ENCODE data around the gene MEF2D. TPM values are rescaled to one million over a fixed set of nuclear protein-coding genes. Genes with fewer than 3 reads are reported as not detected.

The MEF2D gene
- total RNA-seq, 1 donor from 2014 or later: 60.8 TPM

DNA sequence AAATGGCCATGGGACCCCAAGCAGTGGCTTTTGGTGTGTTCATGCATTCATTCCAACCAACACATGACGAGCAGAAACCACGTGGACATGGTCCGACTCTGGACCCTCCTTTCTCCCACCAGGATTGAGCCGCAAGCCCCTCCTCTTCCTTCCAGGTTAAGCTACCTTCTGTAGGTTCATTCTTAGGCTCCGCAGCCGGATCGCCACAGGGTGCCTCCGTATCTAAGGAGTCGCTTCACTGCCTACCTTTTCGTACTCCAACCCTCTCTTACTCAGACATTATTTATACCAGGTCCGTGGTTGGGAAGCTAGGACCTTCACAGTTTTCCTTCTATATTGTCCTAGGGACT is 67.9 kb downstream of the MEF2D start:
- Histone ChIP-seq H3K9me3 (no peaks in the 10 kb centered on the region), H3K27ac (no peak overlapping the region), H3K36me3 (no peaks in the 10 kb centered on the region), H3K27me3 (peaks cover 95% of the 10 kb centered on the region), H3K4me3 (no peak overlapping the region), H3K4me1 (peaks cover 13% of the 10 kb centered on the region)
- DNase-seq (no peak), ATAC-seq (no peak)
- intact Hi-C loops (cut with DNase I): no loop called here
- TF ChIP-seq, protein P1, sequence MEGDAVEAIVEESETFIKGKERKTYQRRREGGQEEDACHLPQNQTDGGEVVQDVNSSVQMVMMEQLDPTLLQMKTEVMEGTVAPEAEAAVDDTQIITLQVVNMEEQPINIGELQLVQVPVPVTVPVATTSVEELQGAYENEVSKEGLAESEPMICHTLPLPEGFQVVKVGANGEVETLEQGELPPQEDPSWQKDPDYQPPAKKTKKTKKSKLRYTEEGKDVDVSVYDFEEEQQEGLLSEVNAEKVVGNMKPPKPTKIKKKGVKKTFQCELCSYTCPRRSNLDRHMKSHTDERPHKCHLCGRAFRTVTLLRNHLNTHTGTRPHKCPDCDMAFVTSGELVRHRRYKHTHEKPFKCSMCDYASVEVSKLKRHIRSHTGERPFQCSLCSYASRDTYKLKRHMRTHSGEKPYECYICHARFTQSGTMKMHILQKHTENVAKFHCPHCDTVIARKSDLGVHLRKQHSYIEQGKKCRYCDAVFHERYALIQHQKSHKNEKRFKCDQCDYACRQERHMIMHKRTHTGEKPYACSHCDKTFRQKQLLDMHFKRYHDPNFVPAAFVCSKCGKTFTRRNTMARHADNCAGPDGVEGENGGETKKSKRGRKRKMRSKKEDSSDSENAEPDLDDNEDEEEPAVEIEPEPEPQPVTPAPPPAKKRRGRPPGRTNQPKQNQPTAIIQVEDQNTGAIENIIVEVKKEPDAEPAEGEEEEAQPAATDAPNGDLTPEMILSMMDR (IDR thresholded peaks at IDR 0.05): no peak

DNA sequence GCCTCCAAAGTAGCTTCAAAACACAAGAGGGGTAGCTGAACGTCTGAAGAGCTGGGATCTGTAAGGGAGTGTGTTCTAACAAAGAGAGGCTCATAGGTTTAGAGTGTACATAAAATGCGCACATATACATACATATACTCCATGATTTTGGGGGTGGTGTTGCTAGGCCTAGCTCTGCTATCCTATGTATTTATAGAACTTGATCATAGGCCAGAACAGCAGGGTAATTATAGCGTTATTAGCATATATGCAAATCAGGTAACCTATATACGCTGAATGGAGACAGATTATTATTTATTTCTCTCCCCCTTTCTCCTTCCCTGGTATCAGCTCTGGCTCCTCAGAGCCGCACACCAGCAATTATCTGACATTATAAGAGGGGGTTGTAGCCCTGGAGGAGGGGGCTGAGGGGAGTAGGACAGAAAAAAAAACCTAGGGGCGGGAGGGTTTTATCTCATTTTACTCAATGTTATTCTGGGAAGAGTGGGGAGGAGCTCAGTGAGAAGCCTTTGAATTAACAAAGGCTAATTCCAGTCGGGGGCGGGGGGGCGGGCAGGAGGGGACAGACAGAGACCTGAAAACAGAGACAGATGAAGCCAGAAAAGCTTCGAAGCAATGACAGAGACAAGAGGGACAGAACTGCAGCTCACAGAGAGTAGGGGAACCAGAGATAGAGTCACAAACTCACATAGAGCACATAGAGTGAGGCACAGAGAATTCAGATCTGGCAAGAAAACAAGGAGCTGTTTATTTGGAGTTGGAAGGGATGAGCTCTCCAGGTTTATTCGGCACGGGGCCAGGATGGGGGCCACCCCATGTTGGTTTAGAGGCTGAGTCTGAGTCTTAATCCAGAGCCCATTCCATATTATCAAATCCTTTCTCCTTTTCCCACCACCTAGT is 68.6 kb downstream of the MEF2D start:
- H3K27me3 ChIP-seq: peaks cover 94% of the 10 kb centered on the region

DNA sequence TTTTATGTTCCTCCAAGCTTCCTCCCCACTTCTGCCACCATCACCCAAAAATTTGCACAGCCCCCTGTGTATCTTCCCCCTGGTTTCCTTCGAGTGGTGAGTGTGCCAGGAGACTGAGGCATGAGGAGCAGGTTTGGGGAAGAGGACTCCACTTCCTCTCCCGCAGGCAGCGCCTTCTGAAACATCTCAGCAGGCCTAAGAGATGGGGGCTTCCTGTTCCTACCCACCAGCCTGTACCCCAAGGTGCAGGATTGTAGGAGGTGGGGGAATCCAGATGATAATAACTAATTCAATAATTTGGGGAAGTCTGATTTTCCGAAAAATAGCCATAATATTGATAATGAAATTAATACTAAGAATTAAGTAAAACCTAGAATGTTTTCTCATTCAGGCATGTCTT is 69.2 kb downstream of the MEF2D start:
- Histone ChIP-seq H3K9me3 (no peaks in the 10 kb centered on the region), H3K4me3 (no peak overlapping the region), H3K36me3 (no peaks in the 10 kb centered on the region), H3K27me3 (peaks cover 94% of the 10 kb centered on the region), H3K4me1 (peaks cover 10% of the 10 kb centered on the region), H3K27ac (no peak overlapping the region)
- ATAC-seq (no peak), DNase-seq (no peak)
- TF ChIP-seq, protein P1 (IDR thresholded peaks at IDR 0.05): no peak
- intact Hi-C loops (cut with DNase I): no loop called here

More for the DNA sequence above, 68.6 kb downstream of the MEF2D start:
- DNase-seq: no peak
- Histone ChIP-seq H3K4me3 (no peak overlapping the region), H3K27ac (no peak overlapping the region), H3K4me1 (peaks cover 13% of the 10 kb centered on the region), H3K9me3 (no peaks in the 10 kb centered on the region), H3K36me3 (no peaks in the 10 kb centered on the region)
- ATAC-seq: no peak
- intact Hi-C loops (cut with DNase I): no loop called here
- TF ChIP-seq, protein P1 (IDR thresholded peaks at IDR 0.05): no peak

DNA sequence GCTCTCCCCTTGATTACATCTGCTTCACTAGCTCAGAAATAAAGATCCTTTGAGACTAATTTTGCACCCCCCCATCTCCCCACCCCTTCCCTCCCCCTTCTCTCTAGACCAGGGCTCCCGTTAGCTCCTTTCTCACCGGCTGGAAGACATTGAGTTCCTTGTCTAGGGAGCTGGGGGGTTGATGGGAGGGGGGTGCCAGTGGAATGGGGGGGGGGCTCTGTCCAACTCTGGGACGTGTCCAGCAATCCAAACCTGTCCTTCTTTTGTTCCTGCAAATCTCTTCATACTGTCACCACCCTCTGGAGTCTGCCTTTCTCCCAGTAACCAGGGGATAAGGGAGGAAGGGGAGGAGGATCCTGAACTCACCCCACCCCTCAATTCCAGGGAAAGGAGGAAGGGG is 69.7 kb downstream of the MEF2D start:
- peaks cover 6% of the 10 kb centered on the region for H3K4me1 ChIP-seq
- no peak overlapping the region for H3K27ac ChIP-seq
- no peaks in the 10 kb centered on the region for H3K9me3 ChIP-seq
- H3K27me3 ChIP-seq: peaks cover 93% of the 10 kb centered on the region
- TF ChIP-seq, protein P1 (IDR thresholded peaks at IDR 0.05): no peak
- ATAC-seq (no peak), DNase-seq (no peak)
- H3K36me3 ChIP-seq: no peaks in the 10 kb centered on the region
- no peak overlapping the region for H3K4me3 ChIP-seq
- intact Hi-C loops (cut with DNase I): no loop called here

DNA sequence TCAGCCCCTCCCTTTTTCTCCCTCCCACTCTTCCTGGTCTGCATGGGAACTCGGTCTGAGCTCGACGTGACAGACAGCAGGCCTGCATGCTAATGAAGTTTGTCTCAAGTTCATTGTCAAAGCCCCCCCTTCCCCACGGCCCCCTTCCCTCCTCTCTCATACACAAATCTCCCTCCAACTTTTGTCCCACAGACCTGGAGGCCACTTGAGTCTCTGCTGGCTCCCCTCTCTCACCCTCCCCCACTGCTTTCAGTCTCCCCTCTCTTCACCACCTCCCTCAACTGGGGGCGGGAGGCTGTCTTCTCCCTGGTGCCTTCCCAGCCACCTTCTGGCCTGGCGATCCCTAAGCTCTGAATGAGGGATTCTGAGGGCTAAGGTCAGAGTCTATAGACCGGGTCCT is 70.3 kb downstream of the MEF2D start:
- no peaks in the 10 kb centered on the region for H3K9me3 ChIP-seq
- H3K4me1 ChIP-seq: peaks cover under 1% of the 10 kb centered on the region
- H3K27me3 ChIP-seq: peaks cover 87% of the 10 kb centered on the region
- no peak for DNase-seq
- no peak overlapping the region for H3K4me3 ChIP-seq
- H3K36me3 ChIP-seq: no peaks in the 10 kb centered on the region
- H3K27ac ChIP-seq: no peak overlapping the region
- ATAC-seq: no peak
- intact Hi-C loops (cut with DNase I): no loop called here
- TF ChIP-seq, protein P1 (IDR thresholded peaks at IDR 0.05): no peak
